DOHH2 (cell line): ENCODE measurements around the gene BCL2L13.

Experiments used
- H3F3A ChIP-seq: fragments of 200-600 bp; sonication (generic), shearing (Covaris generic); 2 replicates; pipeline ENCODE4 v1.6.0; 2016; ENCODE audit warnings: antibody characterized with exemption, mild to moderate bottlenecking; ENCODE audit not compliant: control insufficient read depth, insufficient read depth
- H3K27ac ChIP-seq: fragments of 200-600 bp; sonication (generic); 2 replicates; pipeline ENCODE4 v1.5.1; 2014; ENCODE audit warnings: low read depth, mild to moderate bottlenecking, low read length, moderate library complexity
- H3K27me3 ChIP-seq: fragments of 200-600 bp; sonication (generic); 2 replicates; pipeline ENCODE4 v1.6.1; 2014; ENCODE audit warnings: mild to moderate bottlenecking, low read length, mixed read lengths; ENCODE audit not compliant: control insufficient read depth
- H3K36me3 ChIP-seq: fragments of 200-600 bp; sonication (generic); 2 replicates; pipeline ENCODE4 v1.6.1; 2014; ENCODE audit warnings: mild to moderate bottlenecking, low read length, moderate library complexity, mixed read lengths; ENCODE audit not compliant: control insufficient read depth
- H3K4me1 ChIP-seq: fragments of 200-600 bp; sonication (generic); 2 replicates; pipeline ENCODE4 v1.6.1; 2014; ENCODE audit warnings: mild to moderate bottlenecking, low read length, mixed read lengths; ENCODE audit not compliant: control insufficient read depth
- H3K4me2 ChIP-seq: fragments of 200-600 bp; sonication (generic); 2 replicates; pipeline ENCODE4 v1.6.0; 2014; ENCODE audit warnings: mild to moderate bottlenecking, low read length, moderate library complexity
- H3K4me3 ChIP-seq: fragments of 200-600 bp; sonication (generic); 2 replicates; pipeline ENCODE4 v1.5.1; 2014; ENCODE audit warnings: mild to moderate bottlenecking, low read length, mixed read lengths
- H3K79me2 ChIP-seq: fragments of 200-600 bp; sonication (generic); 2 replicates; pipeline ENCODE4 v1.6.1; 2014; ENCODE audit warnings: mild to moderate bottlenecking, low read length, mixed read lengths; ENCODE audit not compliant: control insufficient read depth
- H3K9me2 ChIP-seq: fragments of 200-600 bp; sonication (generic); replicated peaks from 2 replicates; pipeline ENCODE4 v1.6.1; 2014; ENCODE audit warnings: mild to moderate bottlenecking, low read length, mixed read lengths; ENCODE audit not compliant: control insufficient read depth
- H3K9me3 ChIP-seq: fragments of 200-600 bp; sonication (generic); 2 replicates; pipeline ENCODE4 v1.6.1; 2014; ENCODE audit warnings: antibody characterized with exemption, low read length, mixed read lengths; ENCODE audit not compliant: control insufficient read depth, insufficient read depth
- H4K20me1 ChIP-seq: fragments of 200-600 bp; sonication (generic); 2 replicates; pipeline ENCODE4 v1.6.0; 2014; ENCODE audit warnings: low read depth, mild to moderate bottlenecking, antibody characterized with exemption, low read length, moderate library complexity; ENCODE audit not compliant: control insufficient read depth, insufficient read depth
- CTCF ChIP-seq: fragments of 200-600 bp; sonication (generic); IDR thresholded peaks from one replicate; pipeline ENCODE4 v1.5.1; 2014; ENCODE audit warnings: antibody characterized with exemption, mild to moderate bottlenecking, low read depth, low read length; ENCODE audit not compliant: poor library complexity, severe bottlenecking
- EZH2phosphoT487 ChIP-seq: fragments of 200-600 bp; sonication (generic); IDR thresholded peaks from 2 replicates; pipeline ENCODE4 v1.6.1; 2017; ENCODE audit warnings: borderline replicate concordance, mild to moderate bottlenecking, antibody characterized with exemption, low read length, moderate library complexity, mixed read lengths

BCL2L13 gene

GRCh38 chr22:17672417-17672991 lies 33.9 kb downstream of the BCL2L13 start:
- TF ChIP-seq EZH2phosphoT487: no peak
- Histone ChIP-seq H3K27ac (no peak overlapping the region), H3K4me2 (no peak overlapping the region), H3K27me3 (no peaks in the 10 kb centered on the region), H3K36me3 (peaks cover 15% of the 10 kb centered on the region), H3F3A (no peaks in the 10 kb centered on the region), H3K4me1 (no peaks in the 10 kb centered on the region), H3K79me2 (peaks cover 42% of the 10 kb centered on the region), H3K9me2 (no peaks in the 10 kb centered on the region), H3K9me3 (no peaks in the 10 kb centered on the region), H3K4me3 (no peak overlapping the region), H4K20me1 (no peaks in the 10 kb centered on the region)

DNA sequence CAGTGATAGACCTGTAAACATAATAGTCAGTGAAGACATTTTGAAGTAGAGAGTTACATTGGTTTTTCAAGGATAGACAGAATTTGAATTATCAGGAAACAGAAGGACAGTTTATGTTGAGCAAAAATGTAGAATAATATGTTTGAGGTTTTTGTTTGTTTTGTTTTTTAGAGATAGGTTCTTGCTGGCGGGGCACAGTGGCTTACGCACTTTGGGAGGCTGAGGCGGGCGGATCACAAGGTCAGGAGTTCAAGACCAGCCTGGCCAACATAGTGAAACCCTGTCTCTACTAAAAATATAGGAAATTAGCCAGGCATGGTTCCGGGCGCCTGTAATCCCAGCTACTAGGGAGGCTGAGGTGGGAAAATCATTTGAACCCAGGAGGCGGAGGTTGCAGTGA lies 35.6 kb downstream of the BCL2L13 start:
- Histone ChIP-seq H3K4me1 (no peaks in the 10 kb centered on the region), H4K20me1 (no peaks in the 10 kb centered on the region), H3K4me2 (no peak overlapping the region), H3K9me3 (no peaks in the 10 kb centered on the region), H3K27ac (no peak overlapping the region), H3K4me3 (no peak overlapping the region), H3K36me3 (peaks cover 15% of the 10 kb centered on the region), H3K79me2 (peaks cover 48% of the 10 kb centered on the region), H3K9me2 (no peaks in the 10 kb centered on the region), H3F3A (no peaks in the 10 kb centered on the region), H3K27me3 (no peaks in the 10 kb centered on the region)
- TF ChIP-seq EZH2phosphoT487 (no peak), CTCF (no peak)

- Histone ChIP-seq H3K4me2 (no peak overlapping the region), H3K9me2 (no peaks in the 10 kb centered on the region), H3K9me3 (no peaks in the 10 kb centered on the region), H3K36me3 (peaks cover 2% of the 10 kb centered on the region), H4K20me1 (no peaks in the 10 kb centered on the region), H3K27ac (no peak overlapping the region), H3K4me3 (no peak overlapping the region), H3F3A (no peaks in the 10 kb centered on the region), H3K79me2 (peaks cover 37% of the 10 kb centered on the region), H3K27me3 (no peaks in the 10 kb centered on the region), H3K4me1 (no peaks in the 10 kb centered on the region)
- no peak for TF ChIP-seq EZH2phosphoT487
- no peak for TF ChIP-seq CTCF
Observed at GRCh38 chr22:17675584-17675983, 37.0 kb downstream of the BCL2L13 start.

GRCh38 chr22:17678817-17679385 lies 40.3 kb downstream of the BCL2L13 start:
- H3K79me2 ChIP-seq: peaks cover 30% of the 10 kb centered on the region

More at GRCh38 chr22:17678817-17679385, 40.3 kb downstream of the BCL2L13 start:
- Histone ChIP-seq H3F3A (peaks cover 4% of the 10 kb centered on the region; the same call in 1 of the 2 replicates), H3K4me2 (no peak overlapping the region), H3K9me3 (no peaks in the 10 kb centered on the region), H3K4me1 (peaks cover 7% of the 10 kb centered on the region), H3K27me3 (no peaks in the 10 kb centered on the region), H3K4me3 (no peak overlapping the region), H3K9me2 (no peaks in the 10 kb centered on the region), H4K20me1 (no peaks in the 10 kb centered on the region), H3K27ac (no peak overlapping the region), H3K36me3 (peaks cover 4% of the 10 kb centered on the region)
- TF ChIP-seq EZH2phosphoT487: no peak
- TF ChIP-seq CTCF: no peak
